C4-2B (cell line): Measurements from ENCODE around the gene SLC6A2.

Source experiments
- ZFX ChIP-seq: fragments of 450-650 bp; IDR thresholded peaks from 2 replicates; pipeline ENCODE4 v1.6.1; 2017
- TF ChIP-seq, protein P1 (sequence below): fragments of 450-650 bp; conservative IDR thresholded peaks from 2 replicates; pipeline ENCODE4 v1.5.1; 2017; ENCODE audit warnings: mild to moderate bottlenecking

DNA sequence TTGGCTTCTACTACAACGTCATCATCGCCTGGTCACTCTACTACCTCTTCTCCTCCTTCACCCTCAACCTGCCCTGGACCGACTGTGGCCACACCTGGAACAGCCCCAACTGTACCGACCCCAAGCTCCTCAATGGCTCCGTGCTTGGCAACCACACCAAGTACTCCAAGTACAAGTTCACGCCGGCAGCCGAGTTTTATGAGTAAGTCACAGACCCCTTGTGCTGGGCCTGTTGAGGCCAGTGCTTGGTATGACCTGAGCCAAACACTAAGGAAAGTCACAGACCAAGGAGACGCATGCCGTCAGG, 16.1 kb downstream of the SLC6A2 start:
- TF ChIP-seq, protein P1, sequence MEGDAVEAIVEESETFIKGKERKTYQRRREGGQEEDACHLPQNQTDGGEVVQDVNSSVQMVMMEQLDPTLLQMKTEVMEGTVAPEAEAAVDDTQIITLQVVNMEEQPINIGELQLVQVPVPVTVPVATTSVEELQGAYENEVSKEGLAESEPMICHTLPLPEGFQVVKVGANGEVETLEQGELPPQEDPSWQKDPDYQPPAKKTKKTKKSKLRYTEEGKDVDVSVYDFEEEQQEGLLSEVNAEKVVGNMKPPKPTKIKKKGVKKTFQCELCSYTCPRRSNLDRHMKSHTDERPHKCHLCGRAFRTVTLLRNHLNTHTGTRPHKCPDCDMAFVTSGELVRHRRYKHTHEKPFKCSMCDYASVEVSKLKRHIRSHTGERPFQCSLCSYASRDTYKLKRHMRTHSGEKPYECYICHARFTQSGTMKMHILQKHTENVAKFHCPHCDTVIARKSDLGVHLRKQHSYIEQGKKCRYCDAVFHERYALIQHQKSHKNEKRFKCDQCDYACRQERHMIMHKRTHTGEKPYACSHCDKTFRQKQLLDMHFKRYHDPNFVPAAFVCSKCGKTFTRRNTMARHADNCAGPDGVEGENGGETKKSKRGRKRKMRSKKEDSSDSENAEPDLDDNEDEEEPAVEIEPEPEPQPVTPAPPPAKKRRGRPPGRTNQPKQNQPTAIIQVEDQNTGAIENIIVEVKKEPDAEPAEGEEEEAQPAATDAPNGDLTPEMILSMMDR: no peak
- TF ChIP-seq ZFX: no peak
